DMS53 treated with DMSO at 0.1 percent for 48 hours (cell line): ENCODE results near the gene KDM2B.

Source experiments
- DNase-seq: peaks from one replicate; lab custom pipeline; 2025; ENCODE audit not compliant: unreplicated experiment; lab: John Stamatoyannopoulos, UW

Gene KDM2B

GRCh38 chr12:121565076-121565475, 15.7 kb downstream of the KDM2B start:
- DNase-seq = no peak

GRCh38 chr12:121562488-121562887, 18.3 kb downstream of the KDM2B start:
- no peak for DNase-seq

- no peak for DNase-seq
Measured at GRCh38 chr12:121561009-121561395, 19.8 kb downstream of the KDM2B start.

GRCh38 chr12:121560392-121561008, 20.3 kb downstream of the KDM2B start:
- DNase-seq = no peak

- no peak for DNase-seq
Measured at GRCh38 chr12:121558956-121559355, 21.9 kb downstream of the KDM2B start.

GRCh38 chr12:121550974-121551634, 29.7 kb downstream of the KDM2B start:
- no peak for DNase-seq

GRCh38 chr12:121549075-121549474, 31.7 kb downstream of the KDM2B start:
- no peak for DNase-seq

- no peak for DNase-seq
Measured at GRCh38 chr12:121545480-121545879, 35.3 kb downstream of the KDM2B start.

- no peak for DNase-seq
Measured at GRCh38 chr12:121543786-121544185, 37.0 kb downstream of the KDM2B start.

- DNase-seq = no peak
Measured at GRCh38 chr12:121539908-121540307, 40.9 kb downstream of the KDM2B start.

GRCh38 chr12:121538699-121539061, 42.1 kb downstream of the KDM2B start:
- DNase-seq = no peak

- no peak for DNase-seq
Measured at GRCh38 chr12:121537814-121538698, 42.8 kb downstream of the KDM2B start.

GRCh38 chr12:121536899-121537813, 43.7 kb downstream of the KDM2B start:
- DNase-seq = peak; percentile 47

GRCh38 chr12:121536054-121536898, 44.5 kb downstream of the KDM2B start:
- peak; percentile 76 for DNase-seq

GRCh38 chr12:121535150-121536053, 45.4 kb downstream of the KDM2B start:
- no peak for DNase-seq

GRCh38 chr12:121534495-121535148, 46.2 kb downstream of the KDM2B start:
- DNase-seq = no peak

GRCh38 chr12:121533394-121534090, 47.3 kb downstream of the KDM2B start:
- DNase-seq = no peak
